GM19438 (cell line): ENCODE data around the gene PPIG.
"Not testable (repeated sequence)": the region's sequence is repeated elsewhere in the genome, so short reads cannot be mapped to it uniquely, and the experiment has no call there.

Experiments used
- ATAC-seq: cut with Tn5 transposase; IDR thresholded peaks from one replicate; pipeline ENCODE4 v1.9.1; 2021; ENCODE audit warnings: low read depth; ENCODE audit not compliant: unreplicated experiment

Gene PPIG

DNA sequence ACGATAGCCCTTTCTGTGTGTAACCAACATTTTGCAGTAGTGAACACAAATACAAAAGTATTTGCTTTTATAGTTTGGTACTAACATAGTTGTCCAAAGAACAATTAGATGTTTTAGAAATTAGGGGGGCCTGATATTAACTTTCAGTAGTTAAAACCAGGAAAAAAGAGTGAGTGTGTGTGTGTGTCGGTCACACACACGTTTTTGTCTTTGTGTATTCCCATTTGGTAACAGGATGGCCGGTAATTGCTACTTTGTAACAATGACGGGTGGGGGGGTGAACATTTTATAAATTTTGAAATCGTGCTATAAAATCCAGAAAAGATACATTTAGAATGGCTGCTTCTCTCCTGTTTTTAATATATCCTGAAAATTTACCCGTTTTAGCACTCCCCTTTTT is 1.5 kb downstream of the PPIG start:
- no peak for ATAC-seq

DNA sequence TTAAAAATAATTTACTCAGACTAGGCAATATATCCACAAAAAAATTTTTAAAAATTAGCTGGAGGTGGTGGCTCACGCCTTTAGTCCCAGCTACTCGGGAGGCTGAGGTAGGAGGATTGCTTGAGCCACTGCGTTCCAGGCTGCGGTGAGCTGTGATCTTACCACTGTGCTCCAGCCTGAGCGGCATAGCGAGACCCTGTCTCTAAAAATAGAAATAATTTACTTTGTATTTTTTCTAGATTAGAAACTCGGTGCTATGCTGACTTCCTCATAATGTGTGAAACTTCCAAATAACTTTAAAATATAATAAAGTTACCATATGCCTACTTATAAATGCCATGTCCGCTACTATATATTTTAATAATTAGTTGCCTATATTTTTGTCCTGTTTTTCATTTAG is 6.7 kb downstream of the PPIG start:
- ATAC-seq = no peak

DNA sequence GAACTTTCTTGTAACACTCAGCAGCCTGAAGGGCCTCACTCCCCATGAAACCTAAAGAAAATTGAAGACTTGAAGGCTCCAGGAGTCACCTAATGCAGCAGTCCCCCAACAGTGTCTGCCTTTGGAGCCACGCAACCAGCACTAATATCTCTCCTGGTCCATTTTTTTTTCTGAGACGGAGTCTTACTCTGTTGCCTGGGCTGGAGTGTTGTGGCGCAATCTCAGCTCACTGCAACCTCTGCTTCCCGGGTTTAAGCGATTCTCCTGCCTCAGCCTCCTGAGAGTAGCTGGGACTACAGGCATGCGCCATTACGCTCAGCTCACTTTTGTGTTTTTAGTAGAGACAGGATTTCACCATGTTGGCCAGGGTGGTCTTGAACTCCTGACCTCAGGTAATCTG is 12.4 kb downstream of the PPIG start:
- not testable (repeated sequence) for ATAC-seq

DNA sequence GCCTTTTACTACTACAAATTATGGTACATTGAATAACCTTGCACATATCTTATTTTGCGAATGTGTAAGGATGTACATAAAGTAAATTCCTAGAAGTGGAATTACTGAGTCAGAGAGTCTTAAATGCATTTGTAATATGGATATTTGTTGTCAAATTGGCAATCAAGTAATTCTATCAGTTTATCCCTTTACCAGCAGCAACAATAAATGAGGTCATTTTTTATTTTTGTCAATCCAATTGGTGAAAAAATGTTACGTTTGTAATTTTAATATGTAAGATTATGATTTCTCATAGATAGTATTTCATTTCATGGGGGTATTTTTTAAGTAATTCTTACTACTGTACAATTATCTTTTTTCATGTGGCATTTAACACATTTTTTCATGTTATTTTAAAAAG is 14.8 kb downstream of the PPIG start:
- ATAC-seq = no peak

DNA sequence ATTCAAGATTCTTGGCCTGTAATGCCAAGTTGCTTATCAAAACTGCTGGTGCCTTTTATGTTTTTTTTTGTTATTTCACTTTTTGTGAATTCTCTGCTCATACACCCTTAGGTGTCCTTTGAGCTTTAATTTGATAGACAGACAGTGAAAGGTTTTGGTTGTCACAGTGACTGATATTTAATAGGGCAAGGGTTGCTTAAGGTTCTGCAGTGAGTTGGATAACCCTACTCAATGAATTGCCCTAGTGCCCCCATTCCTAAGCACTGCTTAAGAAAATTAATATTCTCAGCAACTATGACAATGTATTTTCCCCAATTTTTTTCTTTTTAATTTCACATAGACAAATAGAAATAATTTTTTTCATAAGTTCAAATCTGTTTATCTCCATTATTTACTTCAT is 15.4 kb downstream of the PPIG start:
- no peak for ATAC-seq

DNA sequence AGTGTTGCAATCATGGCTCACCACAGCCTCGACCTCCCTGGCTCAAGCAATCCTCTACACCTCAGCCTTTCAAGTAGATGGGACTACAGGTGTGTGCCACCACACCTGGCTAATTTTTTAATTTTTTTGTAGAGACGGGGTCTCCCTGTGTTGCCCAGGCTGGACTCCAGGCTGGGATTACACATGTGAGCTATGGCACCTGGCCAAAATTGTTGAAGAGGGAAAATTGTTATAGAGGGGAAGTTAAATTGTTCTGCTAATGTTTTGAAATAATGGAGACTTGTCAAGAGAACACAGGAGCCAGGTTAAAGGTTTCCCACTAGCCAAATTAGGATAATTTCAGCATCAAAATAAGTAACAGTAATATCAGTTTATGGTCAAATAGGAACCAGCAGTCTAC is 25.1 kb downstream of the PPIG start:
- no peak for ATAC-seq

DNA sequence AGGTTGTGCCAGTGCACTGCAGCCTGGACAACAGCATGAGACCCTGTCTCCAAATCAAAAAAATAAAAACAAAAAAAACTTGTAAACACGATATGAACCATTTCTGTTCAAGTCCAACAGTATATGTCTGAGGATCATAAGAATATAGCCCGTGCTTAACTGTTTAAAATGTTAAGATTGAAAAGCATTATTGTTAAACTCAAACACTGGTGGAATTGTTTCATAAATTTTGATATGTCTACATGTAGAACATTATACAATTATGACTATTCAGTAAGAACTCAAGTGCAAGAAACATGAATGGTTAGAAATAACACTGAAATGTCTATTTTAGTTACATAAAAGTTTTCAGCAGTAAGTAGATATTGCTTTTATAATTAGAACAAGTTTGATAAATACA is 29.7 kb downstream of the PPIG start:
- no peak for ATAC-seq

DNA sequence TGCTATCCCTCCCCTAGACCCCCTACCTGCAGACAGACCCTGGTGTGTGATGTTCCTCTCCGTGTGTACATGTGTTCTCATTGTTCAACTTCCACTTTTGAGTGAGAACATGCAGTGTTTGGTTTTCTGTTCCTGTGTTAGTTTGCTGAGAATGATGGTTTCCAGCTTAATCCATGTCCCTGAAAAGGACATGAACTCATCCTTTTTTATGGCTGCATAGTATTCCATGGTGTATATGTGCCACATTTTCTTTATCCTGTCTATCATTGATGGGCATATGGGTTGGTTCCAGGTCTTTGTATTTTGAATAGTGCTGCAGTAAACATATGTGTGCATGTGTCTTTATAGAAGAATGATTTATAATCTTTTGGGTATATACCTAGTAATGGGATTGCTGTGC is 31.8 kb downstream of the PPIG start:
- ATAC-seq = not testable (repeated sequence)

DNA sequence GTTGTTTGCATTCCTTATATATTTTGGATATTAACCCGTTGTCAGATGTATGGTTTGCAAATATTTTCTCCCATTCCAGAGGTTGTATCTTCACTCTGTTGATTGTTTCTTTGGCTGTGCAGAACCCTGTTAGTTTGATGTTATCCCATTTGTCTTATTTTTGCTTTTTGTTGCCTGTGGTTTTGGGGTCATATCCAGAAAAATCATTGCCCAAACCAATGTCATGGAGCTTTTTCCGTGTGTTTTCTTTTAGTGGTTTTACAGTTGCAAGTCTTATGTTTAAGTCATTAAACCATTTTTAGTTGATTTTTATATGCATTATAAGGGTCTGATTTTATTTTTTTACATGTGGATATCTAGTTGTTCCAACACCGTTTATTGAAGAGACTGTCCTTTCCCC is 35.8 kb downstream of the PPIG start:
- ATAC-seq = no peak

DNA sequence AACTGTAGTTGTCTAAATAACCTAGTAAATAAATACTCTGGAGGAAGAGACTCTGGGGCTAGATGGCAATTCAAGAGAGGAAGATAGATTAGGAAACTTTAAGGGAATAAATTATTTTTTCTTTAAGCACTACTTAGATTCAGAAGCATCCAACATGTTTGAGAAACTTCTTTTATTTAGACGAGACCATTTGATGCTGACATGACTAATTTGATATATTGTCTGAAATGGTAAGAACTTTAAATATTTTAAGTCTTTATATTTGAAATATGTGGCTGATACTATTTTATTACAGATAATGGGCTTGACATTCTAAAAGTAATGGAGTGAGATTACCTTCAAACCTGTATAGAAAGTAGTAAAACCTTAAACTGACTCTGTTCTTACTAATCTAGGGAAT is 36.4 kb downstream of the PPIG start:
- ATAC-seq = no peak

DNA sequence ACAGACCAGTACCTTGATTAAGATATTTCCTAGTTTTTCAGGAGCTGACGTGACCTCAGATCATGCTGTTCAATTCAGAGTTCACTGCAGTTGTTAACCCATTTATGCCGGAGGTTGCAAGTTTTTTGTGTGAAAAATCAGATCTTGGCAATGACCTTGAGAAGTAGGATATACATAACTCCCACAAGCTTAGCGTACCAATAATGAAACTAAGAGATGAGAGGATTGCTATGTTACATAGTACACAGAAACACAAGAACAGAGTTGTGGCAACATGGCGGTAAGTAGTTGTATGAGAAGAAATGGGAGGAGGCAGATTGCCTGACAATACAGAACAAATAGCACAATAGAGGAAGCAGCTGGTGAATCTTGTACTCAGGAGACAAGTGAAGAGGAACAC is 39.1 kb downstream of the PPIG start:
- ATAC-seq = no peak

DNA sequence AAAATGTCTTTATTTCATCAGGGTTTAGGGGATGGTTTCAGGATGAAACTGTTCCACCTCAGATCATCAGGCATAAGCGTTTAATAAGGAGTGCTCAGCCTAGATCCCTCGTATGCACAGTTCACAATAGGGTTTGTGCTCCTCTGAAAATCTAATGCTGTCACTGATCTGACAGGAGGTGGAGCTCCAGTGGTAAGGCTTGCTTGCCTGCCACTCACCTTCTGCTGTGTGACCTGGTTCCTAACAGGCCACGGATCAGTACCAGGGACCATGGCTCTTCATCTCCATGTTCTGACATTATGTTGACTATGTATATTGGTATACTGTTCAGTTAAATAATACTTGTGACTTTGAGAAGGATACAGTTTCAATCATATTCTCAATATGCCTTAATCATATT is 41.6 kb downstream of the PPIG start:
- ATAC-seq = no peak

DNA sequence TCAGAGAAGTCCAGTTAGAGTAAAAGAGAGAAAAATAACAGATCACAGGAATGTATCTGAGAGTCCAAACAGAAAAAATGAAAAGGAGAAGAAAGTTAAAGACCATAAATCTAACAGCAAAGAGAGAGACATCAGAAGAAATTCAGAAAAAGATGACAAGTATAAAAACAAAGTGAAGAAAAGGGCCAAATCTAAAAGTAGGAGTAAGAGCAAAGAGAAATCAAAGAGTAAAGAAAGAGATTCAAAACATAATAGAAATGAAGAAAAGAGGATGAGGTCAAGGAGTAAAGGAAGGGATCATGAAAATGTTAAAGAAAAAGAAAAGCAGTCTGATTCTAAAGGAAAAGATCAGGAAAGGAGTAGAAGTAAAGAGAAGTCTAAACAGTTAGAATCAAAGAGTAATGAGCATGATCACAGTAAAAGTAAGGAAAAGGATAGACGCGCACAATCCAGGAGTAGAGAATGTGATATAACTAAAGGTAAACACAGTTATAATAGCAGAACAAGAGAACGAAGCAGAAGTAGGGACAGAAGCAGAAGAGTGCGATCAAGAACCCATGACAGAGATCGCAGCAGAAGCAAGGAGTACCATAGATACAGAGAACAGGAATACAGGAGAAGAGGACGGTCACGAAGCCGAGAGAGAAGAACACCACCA is 52.4 kb downstream of the PPIG start:
- ATAC-seq = no peak

DNA sequence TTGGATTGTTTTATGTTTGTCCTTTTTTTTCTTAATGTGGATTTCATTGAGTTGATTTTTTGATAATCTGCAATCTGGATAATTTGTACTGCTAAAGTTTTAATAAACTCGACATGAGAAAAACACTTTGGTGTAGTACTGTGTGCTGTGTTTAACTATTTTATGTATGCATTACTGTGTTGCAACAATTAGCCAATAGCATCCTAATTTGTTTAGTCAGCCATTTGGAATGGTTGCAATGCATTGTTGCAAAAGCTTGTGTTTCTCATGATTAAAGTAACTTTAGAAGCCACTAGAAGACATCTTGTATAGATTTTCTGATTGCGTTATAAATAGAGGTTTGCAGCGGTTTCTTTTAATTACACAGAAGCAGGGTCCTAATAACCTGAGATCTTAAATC is 53.5 kb downstream of the PPIG start:
- ATAC-seq = no peak

DNA sequence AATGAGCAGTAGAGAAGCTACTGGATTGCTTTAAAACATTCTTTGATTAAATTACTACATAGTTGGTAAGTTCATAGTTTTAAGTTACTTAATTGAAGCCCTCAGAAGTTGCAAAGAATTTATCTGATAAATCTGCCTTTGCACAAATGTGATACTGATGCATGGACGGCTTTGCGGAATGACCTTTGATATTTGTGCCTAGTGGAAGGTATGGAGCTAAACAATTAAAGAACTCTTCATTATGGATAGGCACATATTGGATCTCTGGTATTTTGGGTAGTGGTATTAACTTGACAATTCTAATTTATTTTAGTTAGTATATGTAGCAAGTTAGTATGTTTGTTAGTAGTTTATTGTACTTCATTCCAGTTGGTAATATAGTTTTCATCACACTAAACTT is 56.0 kb downstream of the PPIG start:
- no peak for ATAC-seq

DNA sequence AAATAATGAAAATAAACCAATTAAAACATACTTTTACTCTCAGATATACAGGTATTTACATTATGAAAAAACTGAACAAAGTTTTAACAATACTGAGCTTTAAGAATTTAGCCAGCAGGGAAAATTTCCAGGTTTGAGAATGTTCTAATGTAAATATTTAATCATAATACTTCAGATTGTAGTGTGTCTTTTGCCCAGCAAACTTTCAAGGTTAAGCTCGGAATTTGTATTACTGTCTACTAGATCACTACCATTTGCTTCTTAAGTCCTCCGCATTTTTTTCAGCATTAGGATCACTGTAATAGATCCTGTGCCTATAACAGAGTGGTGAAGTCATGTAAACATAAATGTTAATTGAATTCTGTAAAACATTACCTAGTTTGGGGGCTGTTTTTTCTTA is 57.3 kb downstream of the PPIG start:
- no peak for ATAC-seq

DNA sequence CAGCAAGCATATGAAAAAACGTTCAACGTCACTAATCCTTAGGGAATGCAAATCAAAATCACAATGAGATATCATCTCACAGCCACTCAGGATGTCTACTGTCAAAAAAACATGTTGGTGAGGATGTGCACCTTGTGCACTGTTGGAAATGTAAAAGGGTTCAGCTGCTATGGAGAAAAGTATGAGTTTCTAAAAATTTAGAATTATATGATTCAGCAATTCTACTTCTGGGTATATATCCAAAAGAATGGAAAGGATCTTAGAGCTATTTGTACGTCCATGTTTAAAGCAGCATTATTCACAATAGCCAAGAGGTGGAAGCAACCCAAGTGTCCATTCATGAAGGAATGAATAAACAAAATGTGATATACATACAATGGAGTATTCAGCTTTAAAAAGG is 60.0 kb downstream of the PPIG start:
- ATAC-seq = no peak

DNA sequence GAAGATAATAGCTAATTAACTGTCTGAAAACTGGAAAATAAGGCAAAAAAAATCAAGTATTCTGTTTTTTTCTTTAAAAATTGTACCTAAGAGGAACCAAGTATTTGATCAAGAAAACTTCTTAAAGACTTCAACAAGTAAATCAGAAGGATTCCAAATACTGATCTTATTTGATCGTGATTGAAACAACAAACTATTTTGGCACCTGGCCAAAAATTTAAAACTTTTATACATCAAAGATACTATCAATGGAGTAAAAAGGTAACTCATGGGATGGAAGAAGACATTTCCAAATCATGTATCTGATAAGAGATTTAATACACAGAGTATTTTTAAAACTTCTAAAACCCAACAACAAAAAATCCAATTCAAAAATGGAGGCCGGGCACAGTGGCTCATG is 63.3 kb downstream of the PPIG start:
- no peak for ATAC-seq

DNA sequence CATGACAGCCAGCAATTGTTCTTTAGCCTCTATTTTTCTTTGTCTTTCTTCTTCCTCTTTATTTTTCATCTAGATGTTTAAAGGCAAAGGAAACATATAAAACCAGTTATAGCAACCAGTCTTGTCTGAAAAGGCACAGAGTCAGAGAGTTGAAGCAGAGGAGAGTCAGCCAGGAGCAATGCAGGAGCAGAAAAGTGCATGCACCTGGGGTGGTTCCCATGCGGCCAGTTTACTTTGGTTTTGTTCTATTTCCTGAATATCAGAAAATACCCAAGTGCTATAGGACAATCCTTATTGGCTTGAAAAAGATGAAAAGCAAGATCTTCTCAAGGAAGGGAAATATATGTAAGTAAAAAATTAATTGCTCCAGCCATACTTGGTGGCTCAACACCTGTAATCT is 65.1 kb downstream of the PPIG start:
- ATAC-seq = no peak

DNA sequence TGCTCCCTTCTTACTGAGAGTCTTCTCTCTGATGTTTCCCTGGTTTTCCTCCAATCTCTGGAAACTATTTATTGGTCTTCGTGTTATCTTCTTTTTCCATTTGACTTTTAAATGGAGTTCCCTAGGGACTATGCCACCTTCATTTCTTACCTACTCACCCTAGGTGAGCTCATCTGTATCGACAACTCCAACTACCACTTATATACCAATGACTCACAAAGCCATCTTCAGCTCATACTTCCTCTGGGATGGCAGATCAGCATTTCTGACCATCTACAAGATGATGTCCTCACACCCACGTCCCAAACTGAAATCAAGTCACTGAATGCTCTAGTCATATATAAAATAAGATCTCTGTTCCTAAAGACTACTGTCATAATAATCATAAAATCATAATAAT is 69.5 kb downstream of the PPIG start:
- ATAC-seq = no peak

DNA sequence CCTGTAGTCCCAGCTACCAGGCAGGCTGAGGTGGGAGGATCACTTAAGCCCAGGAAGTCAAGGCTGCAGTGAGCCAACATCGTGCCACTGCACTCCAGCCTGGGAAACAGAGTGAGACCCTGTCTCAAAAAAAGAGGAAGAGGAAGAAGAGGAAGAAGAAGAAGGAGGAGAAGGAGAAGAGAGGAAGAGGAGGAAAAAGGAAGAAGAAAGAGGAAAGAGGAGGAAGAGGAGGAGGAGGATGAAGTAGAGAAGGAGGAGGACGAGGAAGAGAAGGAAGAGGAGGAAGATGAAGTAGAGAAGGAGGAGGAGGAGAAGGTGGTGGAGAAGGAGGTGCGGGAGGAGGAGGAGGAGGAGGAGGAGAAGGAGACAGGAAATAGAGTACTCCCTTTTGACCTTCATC is 72.0 kb downstream of the PPIG start:
- ATAC-seq = no peak

DNA sequence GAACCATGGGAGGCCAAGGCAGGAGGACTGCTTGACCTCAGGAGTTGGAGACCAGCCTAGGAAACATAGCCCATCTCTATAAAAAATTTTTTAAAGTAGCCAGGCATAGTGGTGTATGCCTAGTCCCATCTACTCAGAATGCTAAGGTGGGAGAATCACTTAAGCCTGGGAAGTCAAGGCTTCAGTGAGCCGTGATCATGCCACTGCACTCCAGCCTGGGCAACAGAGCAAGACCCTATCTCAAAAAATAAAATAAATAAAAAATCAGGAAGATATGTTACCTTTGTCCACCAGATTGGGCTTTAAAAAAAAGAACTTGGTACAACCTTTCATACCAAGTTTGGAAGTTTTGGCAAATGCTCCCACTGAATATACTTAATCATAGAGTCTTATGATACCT is 74.7 kb downstream of the PPIG start:
- no peak for ATAC-seq

DNA sequence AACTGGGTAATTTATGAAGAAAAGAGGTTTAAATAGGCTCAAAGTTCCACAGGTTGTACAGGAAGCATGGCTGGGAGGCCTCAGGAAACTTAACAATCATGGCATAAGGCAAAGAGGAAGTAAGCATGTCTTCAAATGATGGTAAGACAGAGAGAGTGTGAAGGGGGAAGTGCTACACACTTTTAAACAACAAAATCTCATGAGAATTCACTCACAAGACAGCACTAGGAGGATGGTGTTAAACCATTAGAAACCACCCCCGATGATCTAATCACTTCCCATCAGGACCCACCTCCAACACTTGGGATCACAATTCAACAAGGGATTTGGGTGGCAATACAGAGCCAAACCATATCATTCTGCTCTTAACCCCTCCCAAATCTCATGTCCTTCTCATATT is 75.2 kb downstream of the PPIG start:
- ATAC-seq = no peak
